NCI-H2029 treated with DMSO at 0.1 percent for 48 hours (cell line): Measurements from ENCODE around the gene SPOCK2.
A peak's percentile ranks its signal among the peaks of the same experiment; 100 is the strongest.
"Not testable (repeated sequence)": the region's sequence is repeated elsewhere in the genome, so short reads cannot be mapped to it uniquely, and the experiment has no call there.

Experiments
- DNase-seq: peaks from one replicate; lab custom pipeline; 2025; lab: John Stamatoyannopoulos, UW

Gene SPOCK2

DNA sequence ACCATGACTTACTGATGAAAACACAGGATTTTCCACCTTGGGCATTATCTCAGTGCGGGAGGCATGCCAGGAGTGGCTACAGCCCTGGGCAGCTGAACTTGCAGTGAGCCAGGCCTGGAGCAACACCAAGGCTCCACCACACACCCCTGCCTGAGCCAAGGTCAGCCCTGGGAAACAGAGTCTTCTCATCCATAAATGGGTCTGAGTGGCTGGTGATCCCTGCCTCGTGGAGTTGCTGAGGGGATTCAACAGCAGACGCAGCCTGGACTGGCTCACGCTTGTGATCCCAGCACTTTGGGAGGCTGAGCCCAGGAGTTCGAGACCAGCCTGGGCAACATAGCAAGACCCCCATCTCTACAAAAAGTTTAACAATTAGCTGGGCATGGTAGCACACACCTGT lies 32.2 kb downstream of the SPOCK2 start:
- DNase-seq: no peak

DNA sequence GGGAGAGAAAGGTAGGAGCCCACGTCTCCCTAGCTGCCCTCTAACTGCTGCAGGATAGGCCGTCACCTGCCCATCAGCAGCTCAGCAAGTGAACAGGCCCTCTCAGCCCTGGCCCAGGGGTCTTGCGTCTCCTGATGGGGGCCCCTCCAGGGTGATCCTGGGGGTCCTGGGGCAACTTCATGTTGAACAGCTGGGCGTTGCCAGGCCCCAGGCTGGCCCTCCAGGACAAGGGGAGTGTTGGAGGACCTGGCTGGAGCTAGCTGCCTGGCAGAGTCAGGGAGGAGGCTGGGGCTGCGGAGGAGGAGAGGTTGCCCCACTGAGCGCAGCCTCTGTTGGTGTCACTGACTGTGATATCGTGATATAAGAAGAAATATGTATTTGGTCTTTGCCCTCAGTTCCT lies 34.7 kb downstream of the SPOCK2 start:
- no peak for DNase-seq

DNA sequence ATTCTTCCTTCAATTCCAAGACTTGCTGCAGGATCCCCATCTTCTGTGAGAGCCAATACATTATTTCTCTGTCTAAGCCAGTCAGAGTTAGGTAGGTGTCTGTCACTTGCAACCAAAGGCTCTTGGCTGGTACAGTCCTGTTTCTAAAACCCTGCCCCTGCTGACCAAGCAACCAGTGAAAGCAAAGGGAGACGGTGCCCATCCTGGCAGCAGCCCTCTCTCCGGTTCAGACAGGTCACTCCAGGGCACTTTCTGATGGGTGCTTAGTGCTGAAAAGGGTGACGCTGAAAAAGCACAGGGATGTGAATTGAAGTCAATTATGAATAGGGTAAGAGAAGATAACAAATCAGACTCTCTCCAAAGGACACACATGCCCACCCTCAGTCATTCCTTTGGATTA lies 37.5 kb downstream of the SPOCK2 start:
- no peak for DNase-seq

DNA sequence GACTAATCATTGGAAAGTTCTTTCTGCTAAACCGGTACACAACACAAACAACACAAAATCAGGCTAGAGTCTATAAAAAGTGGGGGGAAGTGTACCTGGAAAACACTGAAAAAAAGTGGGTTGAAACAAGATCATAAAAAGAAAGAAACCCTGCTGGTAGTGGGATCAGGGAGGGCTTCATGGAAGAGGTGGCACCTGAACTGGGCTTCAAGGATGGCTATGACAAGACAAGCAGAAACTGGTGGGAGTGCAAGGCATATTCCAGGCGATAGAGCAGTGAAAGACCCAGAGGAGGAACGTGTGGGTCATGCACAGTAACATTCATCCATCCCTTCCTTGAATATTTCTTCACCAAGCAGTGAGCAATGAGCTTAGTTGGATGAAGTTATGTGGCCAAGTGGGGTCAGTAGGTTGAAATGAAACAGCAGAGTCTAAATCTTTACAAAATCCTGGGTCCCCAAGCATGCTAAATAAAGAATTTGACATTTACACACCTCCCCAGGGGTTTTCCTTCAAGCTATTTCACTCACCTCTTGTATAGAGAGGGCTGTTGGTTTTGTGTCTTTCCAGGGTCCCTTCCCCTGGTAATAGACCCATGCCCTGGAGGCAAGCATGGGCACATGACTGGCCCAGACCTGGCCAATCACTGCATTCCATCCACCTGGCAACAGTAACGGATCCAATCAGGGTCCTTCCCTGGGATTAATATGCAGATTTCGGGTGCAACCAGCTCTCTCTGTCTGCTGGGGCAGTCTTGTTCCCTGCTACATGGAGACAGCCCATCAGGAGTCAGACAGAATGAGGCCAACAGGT lies 38.2 kb downstream of the SPOCK2 start:
- no peak for DNase-seq

DNA sequence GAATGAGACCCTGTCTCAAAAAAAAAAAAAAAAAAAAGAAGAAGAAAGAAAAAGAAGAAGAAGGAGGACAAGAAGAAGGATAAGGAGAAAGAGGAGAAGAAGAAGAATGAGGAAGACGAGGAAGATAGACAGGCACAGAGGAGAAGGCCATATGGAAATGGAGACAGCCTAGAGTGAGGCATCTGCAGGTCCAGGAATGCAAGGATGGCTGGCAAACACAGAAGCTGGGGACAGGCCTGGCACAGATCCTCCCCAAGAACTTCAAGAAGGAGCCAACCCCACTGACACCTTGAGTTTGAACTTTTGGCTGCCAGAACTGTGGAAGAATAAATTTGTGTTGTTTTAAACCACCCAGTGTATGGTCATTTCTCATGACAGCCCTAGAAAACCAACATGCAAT lies 38.9 kb downstream of the SPOCK2 start:
- DNase-seq: no peak

DNA sequence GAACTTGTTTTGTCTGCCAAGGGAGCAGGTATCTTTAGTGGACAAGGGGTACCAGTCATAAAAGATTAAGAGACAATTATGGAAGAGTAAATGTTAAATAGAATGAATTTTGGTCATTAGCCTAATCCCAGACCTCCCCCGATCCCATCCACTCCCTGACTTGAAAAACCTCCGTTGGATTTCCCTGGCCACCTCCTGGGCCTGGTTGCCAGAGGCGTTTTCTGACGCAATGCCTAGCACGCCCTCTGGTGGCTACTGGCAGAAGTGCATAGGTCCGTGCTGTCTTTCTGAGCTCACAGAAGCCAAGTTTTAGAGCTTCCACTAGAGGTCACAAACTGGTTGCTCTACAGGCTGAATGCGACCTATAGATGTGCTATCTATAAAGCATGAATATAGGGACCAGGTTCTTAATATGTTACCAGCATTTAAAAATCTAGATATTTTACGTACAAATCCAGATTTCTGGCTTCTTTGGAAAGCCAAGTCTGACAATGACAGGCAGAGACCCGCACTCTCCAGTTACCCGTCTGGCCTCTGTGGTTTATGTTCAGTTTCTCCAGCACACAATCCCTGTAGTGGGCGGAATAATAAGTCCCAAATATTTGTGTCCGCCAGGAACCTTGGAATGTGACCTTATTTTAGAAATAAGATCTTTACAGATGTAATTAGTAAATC lies 39.8 kb downstream of the SPOCK2 start:
- DNase-seq: peak; percentile 57

DNA sequence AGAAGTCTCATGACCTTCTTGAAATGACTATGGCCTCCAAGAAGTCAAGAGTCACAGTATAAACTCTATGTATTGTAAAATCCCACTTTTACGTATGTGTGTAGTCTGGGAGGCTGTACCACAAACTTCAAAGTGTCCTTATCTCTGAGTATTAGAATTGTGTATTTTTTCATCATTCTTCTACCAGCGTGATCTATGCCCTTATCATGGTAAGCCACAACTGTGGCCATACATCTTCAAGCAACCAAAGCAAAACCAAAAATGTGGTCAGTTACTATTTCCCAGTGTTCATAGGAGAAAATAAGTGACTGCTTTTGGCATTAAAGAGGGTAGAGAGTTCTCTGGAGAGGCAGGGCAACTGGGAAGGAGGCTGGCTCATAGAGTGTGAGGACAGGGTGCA lies 42.8 kb downstream of the SPOCK2 start:
- no peak for DNase-seq

DNA sequence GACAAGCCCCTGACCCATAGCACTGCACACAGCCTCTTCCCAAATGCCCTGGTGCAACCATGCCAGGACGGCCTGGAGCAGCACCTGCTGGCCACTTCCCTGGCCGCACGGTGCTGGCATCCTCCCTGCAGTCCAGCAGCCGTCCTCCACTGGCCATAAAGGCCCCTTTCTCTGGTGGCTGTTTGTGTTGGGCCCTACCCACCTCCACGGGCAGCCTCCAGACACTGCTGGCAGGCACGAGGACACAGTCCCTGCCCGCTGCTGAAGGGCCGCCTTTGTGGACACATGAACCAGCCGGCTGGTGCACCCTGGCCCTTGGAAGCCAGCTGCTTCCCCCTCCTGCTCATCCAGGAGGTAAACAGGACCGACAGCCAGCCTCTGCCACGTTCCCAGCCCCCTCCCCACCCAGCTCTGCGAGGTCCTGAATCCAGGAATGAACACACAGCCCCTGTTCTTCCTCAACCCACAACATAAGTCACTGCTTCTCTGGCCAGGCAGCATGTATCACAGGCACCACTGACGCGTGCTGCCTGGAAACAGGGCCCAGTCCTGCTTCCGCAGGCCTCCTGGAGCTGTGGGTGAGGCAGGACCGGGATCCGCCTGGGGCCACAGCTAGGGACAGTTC lies 43.8 kb downstream of the SPOCK2 start:
- no peak for DNase-seq

DNA sequence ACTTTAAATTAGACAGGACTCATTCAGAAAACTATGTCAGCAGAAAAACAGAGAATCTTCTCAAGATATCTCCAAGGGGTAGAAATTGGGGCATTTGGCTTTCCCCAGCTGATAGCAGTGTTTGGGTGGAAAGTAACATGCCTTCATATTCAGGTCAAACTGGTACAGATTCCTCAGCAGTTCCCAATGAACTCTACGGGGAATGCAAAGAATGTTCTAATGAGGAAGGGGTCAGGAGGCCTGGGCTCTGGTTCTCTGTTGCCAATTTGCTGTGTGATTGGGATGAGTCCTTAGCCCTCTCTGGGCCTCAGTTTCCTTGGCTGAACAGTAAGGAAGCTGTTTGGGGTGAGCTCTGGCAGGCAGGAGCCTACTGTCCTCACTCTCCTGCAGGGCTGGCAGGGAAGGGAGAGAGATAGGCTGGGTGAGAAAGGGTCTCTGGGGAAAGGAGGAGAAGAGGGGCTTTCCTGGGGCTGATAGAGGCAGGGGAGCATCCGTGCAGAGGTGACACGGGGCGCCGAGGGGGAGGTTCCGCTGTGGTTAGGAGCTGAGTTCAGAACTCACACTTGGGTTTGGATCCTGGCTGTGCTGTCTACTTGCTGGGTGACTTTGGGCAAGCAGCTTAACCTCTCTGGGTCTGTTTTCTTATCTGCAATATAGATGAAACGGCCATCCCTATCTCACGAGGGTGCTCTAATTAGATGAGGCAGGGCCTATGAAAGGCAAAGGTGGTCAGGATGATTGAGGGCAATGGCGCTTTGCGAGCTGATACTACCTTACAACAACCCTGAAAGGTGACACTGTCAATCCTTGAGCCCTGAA lies 45.1 kb downstream of the SPOCK2 start:
- DNase-seq: no peak

DNA sequence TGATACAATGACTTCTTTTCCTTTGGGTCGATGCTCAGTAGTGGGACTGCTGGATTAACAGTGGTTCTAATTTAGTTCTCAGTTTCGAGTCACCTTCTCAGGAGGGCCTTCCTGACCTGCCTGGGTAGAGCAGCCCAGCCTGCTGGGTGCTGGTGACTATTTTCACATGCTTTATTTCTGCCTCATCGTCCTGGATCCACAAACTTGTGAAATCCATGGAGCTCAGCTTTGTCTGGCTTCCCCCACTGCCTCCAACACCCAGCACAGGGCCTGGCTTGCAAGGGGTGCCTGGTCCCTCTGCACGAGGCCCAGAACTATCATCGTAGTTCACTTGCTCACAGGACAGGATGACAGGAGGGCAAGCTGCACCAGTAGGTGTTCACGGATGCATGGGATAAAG lies 46.9 kb downstream of the SPOCK2 start:
- DNase-seq: no peak

DNA sequence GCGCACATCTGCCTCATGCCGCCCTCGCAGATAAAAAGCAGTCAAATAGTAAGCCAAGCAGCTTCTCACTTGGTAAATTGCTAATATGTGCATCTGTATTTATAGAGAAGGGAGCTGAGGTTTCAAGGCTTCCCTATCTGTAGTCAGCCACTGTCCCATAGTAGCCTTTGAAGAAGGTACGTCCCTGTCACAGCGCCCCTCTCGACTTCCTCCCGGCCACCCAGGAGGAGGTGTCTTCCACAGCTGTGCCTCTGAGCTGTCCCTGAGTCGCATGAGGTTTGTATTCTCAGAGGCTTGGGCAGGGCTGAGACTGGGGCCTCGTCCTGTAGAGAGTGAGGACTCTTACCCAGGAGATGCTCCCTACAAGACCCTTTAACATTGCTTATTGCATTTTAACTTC lies 49.0 kb downstream of the SPOCK2 start:
- no peak for DNase-seq

DNA sequence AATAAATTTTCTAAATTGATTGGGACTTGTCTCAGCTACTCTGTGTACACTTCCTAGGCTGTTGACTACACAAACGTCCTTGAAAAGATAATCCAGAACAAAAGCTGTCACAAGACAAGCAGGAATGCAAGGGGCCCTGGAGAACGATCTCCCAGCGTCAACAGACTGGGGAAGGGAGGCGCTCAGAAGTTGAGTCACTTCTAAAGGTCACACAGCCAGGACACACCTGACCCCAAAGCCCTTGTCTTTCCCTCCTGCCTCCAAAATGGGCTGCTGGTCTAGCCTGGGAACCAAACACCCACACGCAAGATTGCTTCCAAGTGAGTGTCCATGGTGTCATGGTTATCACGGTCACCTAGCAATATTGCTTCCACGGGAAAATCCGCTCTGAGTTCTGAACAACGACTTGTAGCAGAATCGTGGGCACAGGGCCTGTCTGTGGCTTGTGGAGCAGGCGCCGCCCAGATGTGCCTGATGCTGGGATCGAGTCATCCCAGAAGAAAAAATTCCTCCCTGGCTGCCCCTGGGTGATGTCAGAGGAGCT lies 49.8 kb downstream of the SPOCK2 start:
- no peak for DNase-seq

DNA sequence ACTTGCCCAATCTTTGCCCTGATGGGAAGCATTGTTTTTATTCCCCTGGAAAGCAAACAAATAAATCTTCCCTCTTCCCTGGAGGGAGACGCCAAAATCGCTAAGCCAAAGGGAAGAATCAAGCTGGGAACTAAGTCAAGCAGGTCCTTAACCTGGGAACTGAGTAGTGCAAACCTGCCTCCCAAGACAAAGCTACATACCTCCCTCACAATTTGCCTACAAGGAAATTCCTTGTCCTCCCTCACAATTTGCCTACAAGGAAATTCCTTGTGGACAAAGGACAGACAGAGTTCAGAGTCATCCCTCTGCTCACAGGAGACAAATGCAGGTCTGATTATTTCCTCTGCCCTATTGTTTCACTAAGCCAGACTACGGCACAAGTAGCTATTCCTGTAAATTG lies 50.5 kb downstream of the SPOCK2 start:
- DNase-seq: no peak

DNA sequence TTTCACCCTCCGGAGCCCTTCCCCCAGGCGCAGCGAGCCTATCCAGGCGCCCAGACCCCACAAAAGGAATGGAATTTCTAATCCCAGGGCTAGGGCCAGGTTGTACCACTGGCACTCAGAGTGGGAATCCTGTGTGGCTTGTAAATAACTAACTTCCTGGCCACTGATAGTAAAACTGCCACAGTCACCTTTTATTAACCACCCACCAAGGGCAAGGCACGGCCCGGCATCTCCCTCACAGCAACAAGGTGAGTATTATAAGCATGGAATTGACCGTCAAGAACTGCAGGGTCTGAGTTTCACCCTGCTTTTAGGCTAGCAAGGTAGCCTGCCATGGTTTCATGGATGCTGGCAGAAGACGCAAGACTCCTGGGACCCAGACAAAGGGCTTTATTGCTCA lies 51.1 kb downstream of the SPOCK2 start:
- DNase-seq: no peak

DNA sequence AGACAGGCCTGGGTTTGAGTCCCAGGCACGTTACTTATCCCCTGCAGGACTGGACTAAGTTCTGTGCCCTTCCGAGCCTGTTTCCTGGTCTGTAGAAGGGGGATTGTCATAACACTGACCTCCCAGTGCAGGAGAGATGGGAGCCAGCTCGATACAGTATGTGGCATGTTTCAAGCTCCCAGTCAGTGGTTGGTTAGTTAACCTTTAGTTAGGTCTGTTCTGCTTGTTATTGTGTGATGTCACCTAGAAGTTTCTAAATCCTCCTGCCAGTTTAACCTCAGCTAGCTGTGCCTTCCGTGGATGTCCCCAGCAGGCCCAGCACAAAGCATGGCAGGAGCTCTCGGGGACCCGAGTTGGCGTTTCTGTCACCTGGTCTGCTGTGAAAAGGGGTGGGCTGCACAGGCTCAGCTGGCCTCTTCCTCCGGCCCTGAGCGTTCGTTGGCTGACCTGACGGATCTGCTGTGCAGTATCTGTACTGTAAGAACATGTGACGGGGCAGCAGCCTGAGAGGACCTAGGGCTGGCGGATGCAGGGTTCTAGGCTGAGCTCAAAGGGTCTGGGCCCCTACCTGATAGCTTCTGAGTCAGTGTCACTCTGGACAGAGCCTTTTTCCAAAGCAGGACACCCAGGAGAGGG lies 53.0 kb downstream of the SPOCK2 start:
- no peak for DNase-seq

DNA sequence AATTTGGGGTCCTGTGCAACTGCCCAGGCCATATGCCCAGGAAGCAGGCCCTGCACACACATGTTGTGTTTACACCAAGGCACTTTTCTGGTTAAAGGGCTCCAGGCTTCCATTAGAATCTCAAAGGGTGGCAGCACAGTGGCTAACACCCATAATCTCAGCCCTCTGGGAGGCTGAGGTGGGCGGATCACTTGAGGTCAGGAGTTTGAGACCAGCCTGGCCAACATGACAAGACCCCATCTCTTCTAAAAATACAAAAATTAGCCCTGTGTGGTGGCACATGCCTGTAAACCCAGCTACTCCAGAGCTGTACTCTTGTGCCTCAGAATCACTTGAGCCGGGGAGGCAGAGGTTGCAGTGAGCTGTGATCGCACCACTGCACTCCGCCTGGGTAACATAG lies 53.6 kb downstream of the SPOCK2 start:
- DNase-seq: no peak

DNA sequence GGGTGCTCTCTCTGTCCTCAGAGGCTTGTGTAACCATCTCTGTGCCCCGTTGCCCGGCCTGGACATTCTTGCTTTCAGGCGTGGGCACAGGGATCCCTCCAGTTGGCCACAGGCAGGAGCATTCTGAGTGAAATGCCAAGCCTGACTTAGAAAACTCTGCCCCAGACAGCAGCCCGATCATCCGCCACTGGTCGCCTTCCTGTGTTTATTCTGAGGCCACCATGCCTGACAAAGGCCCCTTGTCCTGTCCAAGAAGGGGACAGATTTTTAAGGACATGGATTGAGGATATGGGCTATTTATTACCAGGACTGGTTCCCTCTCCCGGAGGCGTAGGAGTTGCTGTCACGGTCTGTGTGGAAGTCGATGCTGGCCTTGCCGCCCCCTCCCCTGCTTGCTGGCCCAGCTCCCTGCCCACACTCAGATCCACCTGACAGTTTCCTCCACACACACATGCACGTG lies 54.3 kb downstream of the SPOCK2 start:
- no peak for DNase-seq

DNA sequence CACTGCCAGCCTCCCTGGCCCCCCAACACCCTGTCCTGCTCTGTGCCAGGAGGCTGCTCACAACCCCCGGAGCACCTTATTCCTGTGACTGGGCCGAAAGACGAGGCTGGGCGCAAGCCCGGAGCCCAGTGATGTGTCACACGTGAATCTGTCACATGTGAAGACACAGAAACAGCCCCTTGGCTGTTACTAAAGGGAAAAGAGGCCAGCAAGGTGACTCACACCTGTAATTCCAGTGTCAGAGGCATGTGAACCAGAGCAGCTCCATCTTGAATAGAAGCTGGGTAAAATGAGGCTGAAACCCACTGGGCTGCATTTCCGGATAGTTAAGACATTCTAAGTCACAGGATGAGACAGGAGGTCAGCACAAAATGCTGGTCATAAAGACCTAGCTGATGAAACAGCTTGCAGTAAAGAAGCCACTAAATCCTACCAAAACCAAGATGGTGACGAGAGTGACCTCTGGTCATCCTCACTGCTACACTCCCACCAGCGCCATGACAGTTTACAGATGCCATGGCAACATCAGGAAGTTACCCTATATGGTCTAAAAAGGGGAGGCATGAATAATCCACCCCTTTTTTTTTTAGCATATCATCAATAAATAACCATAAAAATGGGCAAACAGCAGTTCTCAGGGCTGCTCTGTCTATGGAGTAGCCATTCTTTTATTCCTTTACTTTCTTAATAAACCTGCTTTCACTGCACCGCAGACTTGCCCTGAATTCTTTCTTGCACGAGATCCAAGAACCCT lies 55.8 kb downstream of the SPOCK2 start:
- not testable (repeated sequence) for DNase-seq

DNA sequence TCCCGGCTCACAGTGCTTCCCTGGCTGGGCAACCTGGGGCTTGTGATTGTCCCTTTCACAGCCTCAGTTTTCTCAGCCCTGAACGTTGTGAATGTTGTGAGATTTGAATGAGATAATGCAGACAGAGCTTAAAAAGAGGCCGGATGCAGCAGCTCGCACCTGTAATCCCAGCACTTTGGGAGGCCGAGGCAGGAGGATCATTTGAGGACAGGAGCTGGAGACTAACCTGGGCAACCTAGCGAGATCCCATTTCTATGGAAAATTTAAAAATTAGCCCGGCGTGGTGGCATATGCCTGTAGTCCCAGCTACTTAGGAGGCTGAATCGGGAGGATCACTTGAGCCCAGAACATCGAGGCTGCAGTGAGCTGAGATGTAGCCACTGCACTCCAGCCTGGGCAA lies 56.6 kb downstream of the SPOCK2 start:
- DNase-seq: no peak

DNA sequence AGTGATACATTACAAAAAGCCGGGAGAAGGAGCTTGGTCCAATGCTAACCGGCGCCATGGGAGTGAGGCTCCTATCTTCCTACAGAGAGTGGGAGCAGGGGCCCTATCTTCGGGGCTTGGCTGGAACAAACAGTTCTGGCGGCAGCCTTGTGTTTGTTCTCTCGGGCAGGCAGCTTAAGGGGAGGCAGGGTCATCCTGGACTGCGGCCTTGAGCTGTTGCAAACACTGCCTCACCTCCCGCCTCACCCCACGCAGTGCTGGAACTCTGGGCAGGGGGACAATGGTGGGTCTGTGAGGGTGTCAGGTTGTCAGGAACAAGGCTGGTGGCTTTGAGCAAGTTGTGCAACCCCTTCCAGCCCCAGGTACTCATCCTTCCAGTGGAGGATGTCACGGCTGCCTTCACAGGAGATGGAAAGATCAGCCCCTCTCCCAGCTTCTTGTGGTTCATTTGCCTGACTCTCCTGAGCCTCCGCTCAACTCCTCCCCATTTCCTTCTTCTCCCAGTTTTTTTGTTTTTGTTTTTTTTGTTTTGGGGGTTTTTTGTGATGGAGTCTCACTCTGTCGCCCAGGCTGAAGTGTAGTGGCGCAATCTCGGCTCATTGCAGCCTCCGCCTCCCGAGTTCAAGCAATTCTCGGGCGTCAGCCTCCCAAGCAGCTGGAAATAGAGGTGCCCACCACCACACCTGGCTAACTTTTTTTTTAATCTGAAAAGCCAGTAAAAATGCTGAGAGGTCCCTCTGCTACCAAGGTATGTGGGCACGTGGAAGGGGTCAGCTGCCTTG lies 57.4 kb downstream of the SPOCK2 start:
- no peak for DNase-seq
